ENCODE measurements around the gene NUMBL. TPM values are rescaled to one million over a fixed set of nuclear protein-coding genes. Genes with fewer than 3 reads are reported as not detected.

NUMBL gene
- total and polyA plus RNA-seq, 2 of the 4 experiments (the other 2 are of a cell fraction), result 6.3 to 29.0 TPM

- Histone ChIP-seq H4K8ac (ENCODE audit: low read depth in 2 of 2, low read length in 2 of 2) (no peak overlapping the region), H3K4me3 (ENCODE audit: insufficient read depth, low read depth, low read length) (no peak overlapping the region), H3K9ac (ENCODE audit: low read depth, low read length) (no peak overlapping the region), H3K9me1 (ENCODE audit: insufficient read depth, low read length) (peaks cover 11% of the 10 kb centered on the region; the same call in 1 of the 2 replicates), H3K36me3 (ENCODE audit: control insufficient read depth, insufficient read depth, low read length) (peaks cover 81% of the 10 kb centered on the region), H3K4me2 (ENCODE audit: low read depth, low read length) (no peak overlapping the region), H2AFZ (replicated peaks; ENCODE audit: low read length, poor library complexity) (peak overlapping the region; percentile 54), H3K4ac (ENCODE audit: low read depth, low read length) (no peak overlapping the region; the same call in 1 of the 2 replicates), H3K4me1 (ENCODE audit: control insufficient read depth, insufficient read depth, low read length) (peaks cover 8% of the 10 kb centered on the region; the same call in 1 of the 2 replicates), H2BK120ac (ENCODE audit: low read depth, low read length) (no peak overlapping the region; the same call in 1 of the 2 replicates), H4K91ac (ENCODE audit: insufficient read depth, low read depth, low read length) (no peak overlapping the region; the same call in 1 of the 2 replicates), H4K5ac (ENCODE audit: low read depth, low read length) (no peak overlapping the region), H3K79me1 (ENCODE audit: low read depth in 1 of 2, low read length in 2 of 2) (peaks cover 0 to 12% of the 10 kb centered on the region in 2 experiments; a peak in 1 of 4 replicates), H2BK5ac (ENCODE audit: low read depth, low read length, poor library complexity, severe bottlenecking) (no peak overlapping the region), H3K56ac (ENCODE audit: extremely low read depth, insufficient read depth, low read length) (no peak overlapping the region), H2AK5ac (ENCODE audit: low read depth, low read length) (peak overlapping the region; percentile 39), H2AK9ac (replicated peaks; ENCODE audit: low read depth, low read length, poor library complexity) (peak overlapping the region; percentile 68), H3K23ac (ENCODE audit: low read depth, low read length) (no peak overlapping the region), H3K9me3 (ENCODE audit: control insufficient read depth, insufficient read depth, low read length) (no peaks in the 10 kb centered on the region), H3K18ac (ENCODE audit: low read depth, low read length) (no peak overlapping the region), H3K27me3 (ENCODE audit: control insufficient read depth, insufficient read depth, low read length) (no peaks in the 10 kb centered on the region), H3K14ac (replicated peaks; ENCODE audit: low read depth, low read length) (no peak overlapping the region), H2BK20ac (ENCODE audit: low read depth, low read length) (no peak overlapping the region; the same call in 1 of the 2 replicates), H4K20me1 (ENCODE audit: insufficient read depth, low read length) (peaks cover 7% of the 10 kb centered on the region; the same call in 1 of the 2 replicates), H2BK15ac (ENCODE audit: low read depth, low read length) (peak overlapping the region; percentile 61; the same call in 1 of the 3 replicates), H3K27ac (ENCODE audit: insufficient read depth, low read length) (no peak overlapping the region)
- in situ Hi-C loops (cut with MboI; ENCODE audit: low sequenced_read_pairs) (no loop called here), intact Hi-C loops (cut with micrococcal nuclease) (no loop called here), dilution Hi-C loops (cut with HindIII; ENCODE audit: low sequenced_read_pairs, unreplicated experiment) (no loop called here)
- ATAC-seq (ENCODE audit: low read depth) (peak; percentile 50), DNase-seq (peak; percentile 18)
- ChIA-PET POLR2A (ENCODE audit: unreplicated experiment) (no interaction called here), CTCF (interaction anchor here (3.7 kb wide), 1 partner anchor 11 kb away, joined by 20 read pairs; no protein-coding TSS in a partner anchor)
- no peak for TF ChIP-seq RAD21 (IDR thresholded peaks at IDR 0.05; ENCODE audit: low read length)
- TF ChIP-seq MAZ (IDR thresholded peaks at IDR 0.05; ENCODE audit: borderline replicate concordance, low read depth, low read length), result no peak
- no peak for TF ChIP-seq NFE2L2 (IDR thresholded peaks at IDR 0.05; ENCODE audit: low read depth, low read length)
- TF ChIP-seq MAFK (IDR thresholded peaks at IDR 0.05; ENCODE audit: low read depth, low read length), result no peak
- WGBS, 2 experiments (ENCODE audit: extremely low coverage in 2 of 2, insufficient read length in 1 of 2), result 57% methylated on average over 21 of the region's 41 CpGs; no CpG with 5 or more reads in 1 of the 2 experiments
- no TSS peak for BruUV-seq (replicated peaks)
These were observed 66.8 kb downstream of the NUMBL start for GRCh38 chr19:40623403-40624251.
